HuH-7.5 (cell line): ENCODE data around the gene PRMT5.

ENCODE experiments used
- DNase-seq: peaks from one replicate; pipeline ENCODE4 v3.0.0; 2011; ENCODE audit warnings: low spot score

PRMT5 gene

GRCh38 chr14:22897357-22897756, 31.8 kb downstream of the PRMT5 start:
- DNase-seq: no peak

GRCh38 chr14:22896760-22897159, 32.4 kb downstream of the PRMT5 start:
- DNase-seq: no peak

GRCh38 chr14:22896356-22896755, 32.8 kb downstream of the PRMT5 start:
- DNase-seq: no peak

GRCh38 chr14:22895402-22895801, 33.8 kb downstream of the PRMT5 start:
- DNase-seq: no peak

- no peak for DNase-seq
These were observed 35.5 kb downstream of the PRMT5 start for GRCh38 chr14:22893706-22894105.

- DNase-seq: no peak
These were observed 36.7 kb downstream of the PRMT5 start for GRCh38 chr14:22892488-22892887.

GRCh38 chr14:22890416-22890815, 38.8 kb downstream of the PRMT5 start:
- DNase-seq: no peak

- no peak for DNase-seq
These were observed 40.5 kb downstream of the PRMT5 start for GRCh38 chr14:22888662-22889061.

- DNase-seq: no peak
These were observed 41.2 kb downstream of the PRMT5 start for GRCh38 chr14:22887990-22888378.

- DNase-seq: no peak
These were observed 41.8 kb downstream of the PRMT5 start for GRCh38 chr14:22887260-22887989.

- no peak for DNase-seq
These were observed 42.5 kb downstream of the PRMT5 start for GRCh38 chr14:22886500-22887259.

GRCh38 chr14:22885975-22886374, 43.2 kb downstream of the PRMT5 start:
- no peak for DNase-seq

- no peak for DNase-seq
These were observed 44.2 kb downstream of the PRMT5 start for GRCh38 chr14:22884738-22885523.

GRCh38 chr14:22884076-22884737, 45.0 kb downstream of the PRMT5 start:
- DNase-seq: no peak

GRCh38 chr14:22883173-22883976, 45.8 kb downstream of the PRMT5 start, which contains the start of gene REM2:
Gene REM2, plus strand, starts transcription at chr14:22883222. Its CDS starts 66 bp downstream, at chr14:22883288.
- DNase-seq: no peak

GRCh38 chr14:22882529-22883172, 46.5 kb downstream of the PRMT5 start:
- DNase-seq: peak; percentile 60

- no peak for DNase-seq
These were observed 47.1 kb downstream of the PRMT5 start for GRCh38 chr14:22882064-22882463.

- no peak for DNase-seq
These were observed 50.6 kb downstream of the PRMT5 start for GRCh38 chr14:22878271-22879246.

- DNase-seq: no peak
These were observed 52.1 kb downstream of the PRMT5 start for GRCh38 chr14:22877000-22877501.
